ENCODE results near the gene EML4. TPM values are rescaled to one million over a fixed set of nuclear protein-coding genes. Genes with fewer than 3 reads are reported as not detected.

Gene EML4
- total RNA-seq, 1 donor from 2014 or later = 33.7 TPM

DNA sequence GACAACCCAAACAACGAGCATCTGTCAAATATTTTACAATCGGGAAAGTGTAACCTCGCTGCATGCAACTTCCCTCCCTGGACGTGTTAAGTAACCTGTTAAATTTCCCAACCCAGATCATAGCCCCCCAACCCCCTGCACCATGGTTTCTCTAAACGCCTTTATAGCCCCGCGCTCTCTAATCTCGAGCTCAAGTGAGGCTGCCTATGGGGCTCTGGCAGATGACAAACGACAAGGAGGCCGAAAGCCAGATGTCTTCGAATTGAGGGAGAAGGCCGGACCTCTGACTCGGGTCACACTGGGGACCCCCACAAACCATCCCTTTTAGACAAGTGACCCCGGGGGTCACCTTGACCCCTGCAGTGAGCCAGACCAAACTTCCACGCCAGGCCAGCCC is 191.3 kb downstream of the EML4 start:
- DNase-seq (ENCODE audit: low read depth) = no peak
- TF ChIP-seq, protein P1, sequence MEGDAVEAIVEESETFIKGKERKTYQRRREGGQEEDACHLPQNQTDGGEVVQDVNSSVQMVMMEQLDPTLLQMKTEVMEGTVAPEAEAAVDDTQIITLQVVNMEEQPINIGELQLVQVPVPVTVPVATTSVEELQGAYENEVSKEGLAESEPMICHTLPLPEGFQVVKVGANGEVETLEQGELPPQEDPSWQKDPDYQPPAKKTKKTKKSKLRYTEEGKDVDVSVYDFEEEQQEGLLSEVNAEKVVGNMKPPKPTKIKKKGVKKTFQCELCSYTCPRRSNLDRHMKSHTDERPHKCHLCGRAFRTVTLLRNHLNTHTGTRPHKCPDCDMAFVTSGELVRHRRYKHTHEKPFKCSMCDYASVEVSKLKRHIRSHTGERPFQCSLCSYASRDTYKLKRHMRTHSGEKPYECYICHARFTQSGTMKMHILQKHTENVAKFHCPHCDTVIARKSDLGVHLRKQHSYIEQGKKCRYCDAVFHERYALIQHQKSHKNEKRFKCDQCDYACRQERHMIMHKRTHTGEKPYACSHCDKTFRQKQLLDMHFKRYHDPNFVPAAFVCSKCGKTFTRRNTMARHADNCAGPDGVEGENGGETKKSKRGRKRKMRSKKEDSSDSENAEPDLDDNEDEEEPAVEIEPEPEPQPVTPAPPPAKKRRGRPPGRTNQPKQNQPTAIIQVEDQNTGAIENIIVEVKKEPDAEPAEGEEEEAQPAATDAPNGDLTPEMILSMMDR (conservative IDR thresholded peaks at IDR 0.05; ENCODE audit: low read depth, low read length) = no peak

GRCh38 chr2:42360890-42361727 is 192.0 kb downstream of the EML4 start, which contains the start of gene COX7A2L:
TSS of gene COX7A2L (minus strand) at chr2:42361217. CDS start at chr2:42361161, 56 bp downstream.
- DNase-seq (ENCODE audit: low read depth) = peak; percentile 81
- peak within 1 kb of the TSS; percentile 91 for H3K4me3 ChIP-seq (ENCODE audit: low read depth, low read length)
- TF ChIP-seq, protein P1 (conservative IDR thresholded peaks at IDR 0.05; ENCODE audit: low read depth, low read length) = peak; percentile 40

More for the DNA sequence above, 191.3 kb downstream of the EML4 start:
- H3K4me3 ChIP-seq (ENCODE audit: low read depth, low read length) = peak overlapping the region; percentile 91

DNA sequence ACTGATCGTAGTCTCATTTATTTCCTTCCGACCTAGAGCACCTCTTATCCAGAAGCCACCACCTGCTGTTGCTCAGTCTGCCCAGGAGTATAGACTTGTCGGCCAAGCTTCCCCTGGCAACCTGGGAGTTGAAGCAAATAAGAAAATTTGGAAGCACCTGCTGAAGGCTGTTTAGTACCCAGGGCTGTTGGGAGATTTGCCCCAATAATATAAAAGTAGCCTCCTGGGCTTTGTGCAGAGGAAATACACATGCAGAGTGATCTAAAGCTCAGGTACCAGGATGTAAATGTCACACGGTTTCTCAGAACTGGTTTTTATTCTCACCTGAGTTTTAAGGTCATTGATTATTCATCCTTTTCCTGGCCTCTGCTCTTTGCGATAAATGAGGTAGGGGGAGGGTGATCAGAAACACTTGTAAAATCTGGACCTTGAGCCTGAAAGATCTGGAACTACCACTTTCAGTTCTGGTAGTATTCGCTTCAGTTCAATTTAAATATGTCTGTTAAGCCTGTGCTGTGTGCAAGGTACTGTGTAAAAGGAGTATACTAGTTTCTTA is 192.7 kb downstream of the EML4 start:
- TF ChIP-seq, protein P1 (conservative IDR thresholded peaks at IDR 0.05; ENCODE audit: low read depth, low read length) = no peak
- H3K4me3 ChIP-seq (ENCODE audit: low read depth, low read length) = peak overlapping the region; percentile 55
- no peak for DNase-seq (ENCODE audit: low read depth)

- H3K4me3 ChIP-seq (ENCODE audit: low read depth, low read length) = no peak overlapping the region
- TF ChIP-seq, protein P1 (conservative IDR thresholded peaks at IDR 0.05; ENCODE audit: low read depth, low read length) = no peak
- DNase-seq (ENCODE audit: low read depth) = no peak
Measured at GRCh38 chr2:42363413-42363812, 194.3 kb downstream of the EML4 start.

DNA sequence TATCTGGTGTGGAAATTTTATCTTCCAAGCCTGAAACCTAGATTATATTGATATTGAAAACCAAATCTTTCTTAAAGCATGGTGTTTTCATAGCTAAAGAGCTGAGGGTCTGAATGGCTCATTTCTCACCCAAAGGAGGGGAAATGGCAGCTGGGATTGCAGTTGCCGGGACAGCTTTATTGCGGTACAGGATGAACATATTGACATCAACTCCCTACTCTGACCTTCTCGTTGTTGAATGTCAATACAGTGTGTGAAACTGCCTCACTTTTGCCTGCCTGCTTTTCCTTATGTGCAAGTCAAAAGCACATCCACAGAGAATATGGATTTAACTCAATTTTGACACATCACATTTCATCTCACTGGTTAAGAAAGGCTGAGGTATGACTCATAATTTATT is 195.5 kb downstream of the EML4 start:
- TF ChIP-seq, protein P1 (conservative IDR thresholded peaks at IDR 0.05; ENCODE audit: low read depth, low read length) = no peak
- H3K4me3 ChIP-seq (ENCODE audit: low read depth, low read length) = no peak overlapping the region
- DNase-seq (ENCODE audit: low read depth) = no peak

DNA sequence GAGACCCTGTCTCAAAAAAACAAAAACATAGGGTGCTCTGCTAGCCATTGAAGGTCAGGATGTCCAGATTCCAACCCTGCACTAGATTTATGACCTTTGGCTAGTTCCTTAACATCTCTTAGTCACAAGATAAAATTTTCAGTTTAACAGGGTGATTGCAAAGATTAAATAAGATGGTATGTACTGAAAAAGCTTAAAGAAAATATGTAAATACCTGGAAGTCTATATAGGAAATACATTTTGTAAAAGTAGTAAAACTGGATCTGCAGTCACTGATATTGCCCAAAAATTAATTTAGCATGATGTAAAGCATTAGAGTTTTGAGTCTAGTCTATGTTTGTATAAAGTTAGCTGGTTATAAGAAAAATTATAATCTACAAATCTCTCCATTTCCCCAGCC is 197.3 kb downstream of the EML4 start:
- no peak overlapping the region for H3K4me3 ChIP-seq (ENCODE audit: low read depth, low read length)
- DNase-seq (ENCODE audit: low read depth) = no peak
- TF ChIP-seq, protein P1 (conservative IDR thresholded peaks at IDR 0.05; ENCODE audit: low read depth, low read length) = no peak
